K562 (cell line): ENCODE measurements around the gene NUAK2. TPM values are rescaled to one million over a fixed set of nuclear protein-coding genes. Genes with fewer than 3 reads are reported as not detected.

Source experiments
- BRD9 ChIP-seq: fragments of 450-650 bp; IDR thresholded peaks from 2 replicates; pipeline ENCODE4 v1.6.1; 2018; ENCODE audit warnings: low read depth; ENCODE audit not compliant: partially characterized antibody
- BRF2 ChIP-seq: IDR thresholded peaks from 3 replicates; pipeline ENCODE4 v1.6.1; 2011; ENCODE audit warnings: borderline replicate concordance, mild to moderate bottlenecking; ENCODE audit not compliant: insufficient read length, insufficient read depth
- CCAR2 ChIP-seq: fragments of 200-400 bp; formaldehyde crosslinking; IDR thresholded peaks from 2 replicates; pipeline ENCODE4 v1.6.1; 2017; ENCODE audit warnings: mild to moderate bottlenecking, low read depth, low read length
- CSDE1 ChIP-seq, 2 experiments: fragments of 450-650 bp; IDR thresholded peaks; 2 replicates each; pipeline ENCODE4 v1.6.1; 2016; ENCODE audit warnings: mild to moderate bottlenecking in 1 of 2
- CXXC5 ChIP-seq: fragments of 250-450 bp; sonication (Bioruptor Pico); IDR thresholded peaks from 2 replicates; pipeline ENCODE4 v1.8.0; 2022; ENCODE audit warnings: inconsistent platforms, mild to moderate bottlenecking, moderate library complexity
- GABPB1 ChIP-seq: sonication (generic); formaldehyde crosslinking; IDR thresholded peaks from 2 replicates; pipeline ENCODE4 v1.8.0; 2022; ENCODE audit warnings: mild to moderate bottlenecking, missing genetic modification reagents
- HMBOX1 ChIP-seq: sonication (generic); IDR thresholded peaks from 2 replicates; pipeline ENCODE4 v1.6.1; 2016
- MYNN ChIP-seq, 2 experiments: sonication (generic); formaldehyde crosslinking in 1 of 2; IDR thresholded peaks; 2 replicates each; pipeline versions ENCODE4 v1.5.0 to v1.6.1; 2016 to 2020; ENCODE audit warnings: antibody characterized with exemption in 1 of 2, missing genetic modification reagents in 1 of 2
- PBX2 ChIP-seq, 2 experiments: IDR thresholded peaks in 1 of 2; conservative IDR thresholded peaks in 1 of 2; 2 replicates each; pipeline ENCODE4 v1.6.1; 2016; ENCODE audit warnings: low read depth in 2 of 2, mild to moderate bottlenecking in 1 of 2, missing compliant biosample characterization in 1 of 2, missing genetic modification characterization in 1 of 2, moderate library complexity in 1 of 2
- PHB2 ChIP-seq: fragments of 450-650 bp; IDR thresholded peaks from 2 replicates; pipeline ENCODE4 v1.6.1; 2017; ENCODE audit warnings: low read depth
- PTRF ChIP-seq: fragments of 450-650 bp; IDR thresholded peaks from 2 replicates; pipeline ENCODE4 v1.6.1; 2016; ENCODE audit warnings: mild to moderate bottlenecking, missing genetic modification characterization, missing compliant biosample characterization
- RAD21 ChIP-seq, 2 experiments: fragments of 250-450 bp in 1 of 2; fragments of 450-650 bp in 1 of 2; sonication (Bioruptor Pico) in 1 of 2; formaldehyde crosslinking in 1 of 2; IDR thresholded peaks in 1 of 2; conservative IDR thresholded peaks in 1 of 2; 2 replicates each; pipeline versions ENCODE4 v1.4.0 to v1.8.0; 2020 to 2022; ENCODE audit warnings: mild to moderate bottlenecking in 2 of 2, moderate library complexity in 1 of 2
- SRSF9 ChIP-seq: fragments of 200-400 bp; formaldehyde crosslinking; IDR thresholded peaks from 2 replicates; pipeline ENCODE4 v1.6.1; 2017; ENCODE audit warnings: low read depth, low read length, borderline replicate concordance
- TSC22D4 ChIP-seq: fragments of 450-650 bp; IDR thresholded peaks from 2 replicates; pipeline ENCODE4 v1.6.1; 2016; ENCODE audit warnings: missing genetic modification characterization, missing biosample characterization, control low read depth
- ZBED1 ChIP-seq: IDR thresholded peaks from 2 replicates; pipeline ENCODE4 v1.6.1; 2014
- ZC3H11A ChIP-seq: IDR thresholded peaks from 2 replicates; pipeline ENCODE4 v1.6.1; 2012; ENCODE audit warnings: low read depth, low read length, improper control_type of control experiment
- ZNF121 ChIP-seq: sonication (generic); formaldehyde crosslinking; conservative IDR thresholded peaks from 2 replicates; pipeline ENCODE4 v1.8.0; 2022; ENCODE audit warnings: missing genetic modification reagents
- ZNF561 ChIP-seq: fragments of 450-650 bp; formaldehyde crosslinking; conservative IDR thresholded peaks from 2 replicates; pipeline ENCODE4 v1.4.0; 2020; ENCODE audit warnings: mild to moderate bottlenecking, moderate library complexity
- ZSCAN29 ChIP-seq: fragments of 450-650 bp; IDR thresholded peaks from 2 replicates; pipeline ENCODE4 v1.6.1; 2017
- polyA plus RNA-seq, 8 experiments: library from polyadenylated mRNA; depleted of rRNA in 4 of 8; stranded (reverse) in 5 of 8; unstranded in 3 of 8; fragments of >200 nt; fragmentation: Nextera tagmentation in 2 of 8; fragmentation: Illumina TruSeq in 1 of 8; extraction: Ambion mirVana in 2 of 8; extraction: Trizol in 1 of 8; gene quantifications; 2 replicates each; pipeline versions ENCODE4 v1.2.1 to v1.2.3, GENCODE V29; 2011 to 2014; ENCODE audit warnings: inconsistent platforms in 1 of 8, missing spikeins in 1 of 8
- total RNA-seq, 7 experiments: library from RNA; depleted of rRNA in 6 of 7; stranded (reverse); fragments of >200 nt in 6 of 7; fragmentation: Illumina TruSeq in 2 of 7; extraction: Trizol in 2 of 7; gene quantifications; 2 replicates each; pipeline versions ENCODE4 v1.2.1 to v1.2.3, GENCODE V29; 2011 to 2021; ENCODE audit warnings: low replicate concordance in 1 of 7
- TF ChIP-seq, protein P1 (sequence below), 2 experiments: fragments of 150-350 bp in 1 of 2; IDR thresholded peaks; 2 replicates each; pipeline ENCODE4 v1.6.1; 2012 to 2016; ENCODE audit warnings: low read depth in 2 of 2, low read length in 2 of 2, mild to moderate bottlenecking in 1 of 2, moderate library complexity in 1 of 2

NUAK2 gene
- total and polyA plus RNA-seq, 9 of the 15 experiments (the other 6 are each of a cell fraction or from before 2014, with no cell fraction given) = 0.04 to 0.44 (median 0.14) TPM

DNA sequence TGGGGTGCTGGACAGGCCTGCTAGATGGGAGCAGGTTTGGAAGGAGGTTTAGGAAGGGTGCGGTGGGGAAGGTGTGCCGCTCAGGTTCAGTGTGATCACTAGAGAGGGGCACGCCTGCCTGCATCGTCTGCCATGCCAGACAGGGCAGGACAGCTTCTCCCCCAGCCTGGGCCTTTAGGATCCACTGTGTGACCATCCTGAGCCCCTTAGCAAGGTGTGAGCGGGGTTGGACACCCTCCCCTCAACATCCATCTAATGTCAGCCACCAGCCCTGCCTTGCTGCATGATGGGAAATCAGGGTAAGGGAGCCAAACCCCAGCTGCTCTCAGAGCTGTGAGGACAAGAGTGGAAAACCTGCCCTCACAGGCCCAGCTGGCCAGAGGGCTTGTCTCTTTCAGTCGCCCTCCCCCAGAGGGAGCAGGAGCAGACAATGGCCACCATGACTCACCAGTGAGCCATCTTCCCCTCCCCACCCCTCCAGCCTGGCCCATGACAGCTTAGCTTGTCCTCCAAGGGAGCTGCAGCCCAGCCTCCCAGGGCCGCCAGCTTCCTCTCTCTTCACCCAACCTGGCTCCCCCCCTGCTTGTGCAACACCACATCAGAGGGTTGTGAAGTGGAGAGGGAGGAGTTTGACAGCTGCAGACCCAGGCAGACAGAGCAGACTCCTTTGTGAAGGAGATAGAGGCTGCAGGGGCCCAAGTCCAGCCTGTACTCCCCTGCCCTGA is 37.0 kb downstream of the NUAK2 start (continued):
- TF ChIP-seq, protein P1, sequence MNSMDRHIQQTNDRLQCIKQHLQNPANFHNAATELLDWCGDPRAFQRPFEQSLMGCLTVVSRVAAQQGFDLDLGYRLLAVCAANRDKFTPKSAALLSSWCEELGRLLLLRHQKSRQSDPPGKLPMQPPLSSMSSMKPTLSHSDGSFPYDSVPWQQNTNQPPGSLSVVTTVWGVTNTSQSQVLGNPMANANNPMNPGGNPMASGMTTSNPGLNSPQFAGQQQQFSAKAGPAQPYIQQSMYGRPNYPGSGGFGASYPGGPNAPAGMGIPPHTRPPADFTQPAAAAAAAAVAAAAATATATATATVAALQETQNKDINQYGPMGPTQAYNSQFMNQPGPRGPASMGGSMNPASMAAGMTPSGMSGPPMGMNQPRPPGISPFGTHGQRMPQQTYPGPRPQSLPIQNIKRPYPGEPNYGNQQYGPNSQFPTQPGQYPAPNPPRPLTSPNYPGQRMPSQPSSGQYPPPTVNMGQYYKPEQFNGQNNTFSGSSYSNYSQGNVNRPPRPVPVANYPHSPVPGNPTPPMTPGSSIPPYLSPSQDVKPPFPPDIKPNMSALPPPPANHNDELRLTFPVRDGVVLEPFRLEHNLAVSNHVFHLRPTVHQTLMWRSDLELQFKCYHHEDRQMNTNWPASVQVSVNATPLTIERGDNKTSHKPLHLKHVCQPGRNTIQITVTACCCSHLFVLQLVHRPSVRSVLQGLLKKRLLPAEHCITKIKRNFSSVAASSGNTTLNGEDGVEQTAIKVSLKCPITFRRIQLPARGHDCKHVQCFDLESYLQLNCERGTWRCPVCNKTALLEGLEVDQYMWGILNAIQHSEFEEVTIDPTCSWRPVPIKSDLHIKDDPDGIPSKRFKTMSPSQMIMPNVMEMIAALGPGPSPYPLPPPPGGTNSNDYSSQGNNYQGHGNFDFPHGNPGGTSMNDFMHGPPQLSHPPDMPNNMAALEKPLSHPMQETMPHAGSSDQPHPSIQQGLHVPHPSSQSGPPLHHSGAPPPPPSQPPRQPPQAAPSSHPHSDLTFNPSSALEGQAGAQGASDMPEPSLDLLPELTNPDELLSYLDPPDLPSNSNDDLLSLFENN (IDR thresholded peaks at IDR 0.05; ENCODE audit: low read depth in 2 of 2, low read length in 2 of 2) = no peak
- TF ChIP-seq BRD9 = no peak
- TF ChIP-seq GABPB1 (CRISPR knock-in tag) = no peak
- no peak for TF ChIP-seq MYNN (IDR thresholded peaks at IDR 0.05)
- no peak for TF ChIP-seq MYNN (CRISPR knock-in tag; IDR thresholded peaks at IDR 0.05)
- no peak for TF ChIP-seq ZSCAN29
- no peak for TF ChIP-seq ZNF561 (CRISPR knock-in tag)
- no peak for TF ChIP-seq SRSF9
- TF ChIP-seq RAD21 (CRISPR knock-in tag; conservative IDR thresholded peaks at IDR 0.05 in 1 of 2, IDR thresholded peaks at IDR 0.05 in 1 of 2) = peak in 1 of 2 experiments; percentile 28; a peak in 1 of 4 replicates
- TF ChIP-seq CXXC5 (CRISPR knock-in tag) = no peak
- no peak for TF ChIP-seq ZC3H11A
- TF ChIP-seq PTRF (tag) = no peak
- no peak for TF ChIP-seq PBX2 (CRISPR knock-in tag; IDR thresholded peaks at IDR 0.05; ENCODE audit: low read depth)
- peak; percentile 32; the same call in 1 of the 2 replicates for TF ChIP-seq PBX2 (tag; conservative IDR thresholded peaks at IDR 0.05; ENCODE audit: low read depth)
- no peak for TF ChIP-seq ZNF121 (CRISPR knock-in tag)
- no peak for TF ChIP-seq CCAR2
- TF ChIP-seq PHB2 = no peak
- no peak for TF ChIP-seq CSDE1 (IDR thresholded peaks at IDR 0.05)
- TF ChIP-seq HMBOX1 = no peak
- TF ChIP-seq TSC22D4 (tag) = no peak
- no peak for TF ChIP-seq BRF2
- TF ChIP-seq ZBED1 = no peak
